ENCODE data around the gene PRDX4. TPM values are rescaled to one million over a fixed set of nuclear protein-coding genes. Genes with fewer than 3 reads are reported as not detected.

The PRDX4 gene
- total and polyA plus RNA-seq, 10 of the 15 experiments (the other 5 are each of a cell fraction or from before 2014, with no cell fraction given) = 11.1 to 121 (median 59.1) TPM

- peak; percentile 93 for TF ChIP-seq ATF2 (IDR thresholded peaks at IDR 0.05; ENCODE audit: low read length)
- no peak for TF ChIP-seq NR2C1 (IDR thresholded peaks at IDR 0.05)
- peak; percentile 80; the same call in 1 of the 2 replicates for TF ChIP-seq SPI1 (IDR thresholded peaks at IDR 0.05; ENCODE audit: borderline replicate concordance, insufficient read depth, low read depth, low read length)
- TF ChIP-seq NFIC (IDR thresholded peaks at IDR 0.05; ENCODE audit: low read depth, low read length) = peak; percentile 76; the same call in 1 of the 2 replicates
Observed at GRCh38 chrX:23732704-23733103, 65.4 kb downstream of the PRDX4 start (continued).

Other genes with a start within 250 kb of the PRDX4 start
- 21.1 and 22.0 TPM in 2 replicates for gene ACOT9, start 75.8 kb downstream of the PRDX4 start, total RNA-seq (2014; rRNA removed)
- 19.8 and 21.9 TPM in 2 replicates for gene ACOT9, start 75.8 kb downstream of the PRDX4 start, total RNA-seq (2014; rRNA removed; fragmentation: Illumina TruSeq; extraction: Trizol)
- 16.9 and 17.4 TPM in 2 replicates for gene ACOT9, start 75.8 kb downstream of the PRDX4 start, total RNA-seq (2021)
- gene ACOT9, start 75.8 kb downstream of the PRDX4 start, polyA plus RNA-seq (2011; rRNA removed) = 42.5 and 57.2 TPM in 2 replicates
- 22.0 and 23.4 TPM in 2 replicates for gene ACOT9, start 75.8 kb downstream of the PRDX4 start, polyA plus RNA-seq (2014; fragmentation: Illumina TruSeq; extraction: Trizol)
- 10 to 100 TPM; 23.7 to 24.5 TPM for gene ACOT9, start 75.8 kb downstream of the PRDX4 start, polyA plus RNA-seq (2014; fragmentation: Nextera tagmentation; extraction: Ambion mirVana)
- 18.1 and 24.0 TPM in 2 replicates for gene ACOT9, start 75.8 kb downstream of the PRDX4 start, polyA plus RNA-seq (2014; rRNA removed)
- 10 to 100 TPM; 22.8 to 24.5 TPM for gene ACOT9, start 75.8 kb downstream of the PRDX4 start, polyA plus RNA-seq (2016; fragmentation: Nextera tagmentation; extraction: Ambion mirVana)
- 42.3 and 59.6 TPM in 2 replicates for gene SAT1, start 115.7 kb downstream of the PRDX4 start, total RNA-seq (2014; rRNA removed)
- 55.9 and 59.3 TPM in 2 replicates for gene SAT1, start 115.7 kb downstream of the PRDX4 start, total RNA-seq (2014; rRNA removed; fragmentation: Illumina TruSeq; extraction: Trizol)
- 42.2 and 44.1 TPM in 2 replicates for gene SAT1, start 115.7 kb downstream of the PRDX4 start, total RNA-seq (2021)
- 234 and 346 TPM in 2 replicates for gene SAT1, start 115.7 kb downstream of the PRDX4 start, polyA plus RNA-seq (2011; rRNA removed)
- 69.0 and 93.5 TPM in 2 replicates for gene SAT1, start 115.7 kb downstream of the PRDX4 start, polyA plus RNA-seq (2014; fragmentation: Illumina TruSeq; extraction: Trizol)
- gene SAT1, start 115.7 kb downstream of the PRDX4 start, polyA plus RNA-seq (2014; fragmentation: Nextera tagmentation; extraction: Ambion mirVana) = 100 to 1,000 TPM; 155 to 162 TPM
- 52.0 and 64.9 TPM in 2 replicates for gene SAT1, start 115.7 kb downstream of the PRDX4 start, polyA plus RNA-seq (2014; rRNA removed)
- 10 to 100 TPM; 55.0 to 55.6 TPM for gene SAT1, start 115.7 kb downstream of the PRDX4 start, polyA plus RNA-seq (2016; fragmentation: Nextera tagmentation; extraction: Ambion mirVana)
- 20.7 and 24.7 TPM in 2 replicates for gene APOO, start 240.4 kb downstream of the PRDX4 start, total RNA-seq (2014; rRNA removed)
- 22.1 and 23.8 TPM in 2 replicates for gene APOO, start 240.4 kb downstream of the PRDX4 start, total RNA-seq (2014; rRNA removed; fragmentation: Illumina TruSeq; extraction: Trizol)
- 25.7 and 32.0 TPM in 2 replicates for gene APOO, start 240.4 kb downstream of the PRDX4 start, total RNA-seq (2021)
- 41.0 and 66.9 TPM in 2 replicates for gene APOO, start 240.4 kb downstream of the PRDX4 start, polyA plus RNA-seq (2011; rRNA removed)
- 30.0 and 36.4 TPM in 2 replicates for gene APOO, start 240.4 kb downstream of the PRDX4 start, polyA plus RNA-seq (2014; fragmentation: Illumina TruSeq; extraction: Trizol)
- gene APOO, start 240.4 kb downstream of the PRDX4 start, polyA plus RNA-seq (2014; fragmentation: Nextera tagmentation; extraction: Ambion mirVana) = 10 to 100 TPM; 41.8 to 42.9 TPM
- gene APOO, start 240.4 kb downstream of the PRDX4 start, polyA plus RNA-seq (2014; rRNA removed) = 23.8 and 27.3 TPM in 2 replicates
- gene APOO, start 240.4 kb downstream of the PRDX4 start, polyA plus RNA-seq (2016; fragmentation: Nextera tagmentation; extraction: Ambion mirVana) = 10 to 100 TPM; 66.8 to 68.7 TPM
- not detected in 2 replicates for gene CXorf58, start 240.5 kb downstream of the PRDX4 start, total RNA-seq (2014; rRNA removed)
- gene CXorf58, start 240.5 kb downstream of the PRDX4 start, total RNA-seq (2014; rRNA removed; fragmentation: Illumina TruSeq; extraction: Trizol) = not detected in 2 replicates
- gene CXorf58, start 240.5 kb downstream of the PRDX4 start, total RNA-seq (2021) = 0.13 TPM in 1 of 2 replicates, not detected in the other
- gene CXorf58, start 240.5 kb downstream of the PRDX4 start, polyA plus RNA-seq (2011; rRNA removed) = 0.06 and 0.11 TPM in 2 replicates
- 0.10 TPM in 1 of 2 replicates, not detected in the other for gene CXorf58, start 240.5 kb downstream of the PRDX4 start, polyA plus RNA-seq (2014; fragmentation: Illumina TruSeq; extraction: Trizol)
- not detected for gene CXorf58, start 240.5 kb downstream of the PRDX4 start, polyA plus RNA-seq (2014; fragmentation: Nextera tagmentation; extraction: Ambion mirVana)
- not detected in 2 replicates for gene CXorf58, start 240.5 kb downstream of the PRDX4 start, polyA plus RNA-seq (2014; rRNA removed)
- gene CXorf58, start 240.5 kb downstream of the PRDX4 start, polyA plus RNA-seq (2016; fragmentation: Nextera tagmentation; extraction: Ambion mirVana) = under 1 TPM; 0.15 to 0.24 TPM

All from GM12878 (cell line).